Kidney (tissue), 14 donors: Measurements from ENCODE around the gene MAEA. TPM values are rescaled to one million over a fixed set of nuclear protein-coding genes. Genes with fewer than 3 reads are reported as not detected.

Source experiments
- DNase-seq, 5 donors: peaks; one replicate each; pipeline ENCODE4 v3.0.0-alpha.2; 2013 to 2020
- FAIRE-seq: peaks from 2 replicates; lab custom pipeline; 2012; peaks lifted over from hg19 to GRCh38; lab: Jason Lieb, UNC
- H3K27ac ChIP-seq, 2 donors: one replicate each; pipeline ENCODE4 v1.7.0; 2013; ENCODE audit warnings: low read depth in 2 of 2, low read length in 2 of 2, inconsistent platforms in 1 of 2
- H3K27me3 ChIP-seq: one replicate; pipeline ENCODE4 v1.7.1; 2013; ENCODE audit warnings: low read length, inconsistent platforms; ENCODE audit not compliant: control insufficient read depth, insufficient read depth
- H3K36me3 ChIP-seq, 3 donors: one replicate each; pipeline versions ENCODE4 v1.7.0 to v1.7.1; 2013; ENCODE audit warnings: low read length in 3 of 3, control low read depth in 1 of 3, inconsistent platforms in 1 of 3; ENCODE audit not compliant: insufficient read depth in 3 of 3, control insufficient read depth in 2 of 3
- H3K4me1 ChIP-seq, 3 donors: one replicate each; pipeline versions ENCODE4 v1.7.0 to v1.7.1; 2013; ENCODE audit warnings: low read length in 3 of 3, inconsistent platforms in 1 of 3, low read depth in 1 of 3; ENCODE audit not compliant: control insufficient read depth in 2 of 3, insufficient read depth in 2 of 3
- H3K4me3 ChIP-seq, 3 donors: one replicate each; pipeline versions ENCODE4 v1.7.0 to v1.8.1; 2013; ENCODE audit warnings: low read length in 3 of 3, control low read depth in 1 of 3, inconsistent platforms in 1 of 3
- H3K9ac ChIP-seq, 3 donors: one replicate each; pipeline versions ENCODE4 v1.7.0 to v1.7.1; 2013; ENCODE audit warnings: low read length in 3 of 3, control low read depth in 1 of 3, inconsistent platforms in 1 of 3
- H3K9me3 ChIP-seq, 3 donors: one replicate each; pipeline versions ENCODE4 v1.7.0 to v1.7.1; 2013; ENCODE audit warnings: low read length in 3 of 3, control low read depth in 1 of 3, inconsistent platforms in 1 of 3; ENCODE audit not compliant: control insufficient read depth in 2 of 3, insufficient read depth in 1 of 3
- CTCF ChIP-seq: IDR thresholded peaks from 3 replicates; pipeline ENCODE4 v1.5.1; 2012; ENCODE audit warnings: mild to moderate bottlenecking, moderate library complexity, borderline replicate concordance; ENCODE audit not compliant: insufficient read depth; ENCODE audit errors: extremely low read depth
- intact Hi-C: fragments of 100-400 bp; cut with DNase I; formaldehyde crosslinking; loops from one replicate; pipeline ENCODE4 v1.11.1; 2022
- polyA plus RNA-seq: library from polyadenylated mRNA; stranded (reverse); fragments of 350-450 nt; fragmentation: Illumina TruSeq; extraction: RNeasy Lipid Tissue Mini Kit (QIAGEN cat#74804); gene quantifications from one replicate; pipeline ENCODE4 v1.2.3, GENCODE V29; 2014; ENCODE audit warnings: low read depth, low replicate concordance; ENCODE audit not compliant: insufficient read depth
- total RNA-seq: library from RNA; stranded (reverse); fragmentation: NEBNext Ultra II Directional; extraction: Animal tissue kit (Norgen Biotek cat#: 25700); gene quantifications from one replicate; pipeline ENCODE4 v1.2.1, GENCODE V29; 2021
- donor health status: control.
- donor health status: control.
- donor health status: control.
- donor health status: control.
- donor health status: control.
- donor health status: DM: yes; HTN: yes; CAD: no.
- donor health status: Normal renal cell carcinoma (clear cell type).

The MAEA gene
- total and polyA plus RNA-seq, 2 donors from 2014 or later, result 65.0 to 75.2 TPM

GRCh38 chr4:1253831-1254230 lies 35.9 kb upstream of the MAEA start:
- no peak for DNase-seq
- no peak overlapping the region for H3K4me3 ChIP-seq
- no peak for FAIRE-seq
- no peak overlapping the region for H3K27ac ChIP-seq
- H3K9me3 ChIP-seq, result no peaks in the 10 kb centered on the region
- H3K27me3 ChIP-seq, result no peaks in the 10 kb centered on the region
- H3K4me1 ChIP-seq, result peaks cover 0 to 17% (median 11%) of the 10 kb centered on the region in 3 donors
- H3K36me3 ChIP-seq, result no peaks in the 10 kb centered on the region
- no peak overlapping the region for H3K9ac ChIP-seq
- intact Hi-C loops, result no loop called here
- TF ChIP-seq CTCF, result no peak

GRCh38 chr4:1255151-1255550 lies 34.5 kb upstream of the MAEA start:
- Histone ChIP-seq H3K4me3 (no peak overlapping the region), H3K9me3 (no peaks in the 10 kb centered on the region), H3K4me1 (peaks cover 0 to 13% (median 8%) of the 10 kb centered on the region in 3 donors), H3K9ac (no peak overlapping the region), H3K27me3 (no peaks in the 10 kb centered on the region), H3K36me3 (no peaks in the 10 kb centered on the region), H3K27ac (no peak overlapping the region)
- FAIRE-seq (no peak), DNase-seq (no peak)
- no peak for TF ChIP-seq CTCF
- intact Hi-C loops, result no loop called here

GRCh38 chr4:1255699-1256098 lies 34.0 kb upstream of the MAEA start:
- H3K9me3 ChIP-seq, result no peaks in the 10 kb centered on the region
- intact Hi-C loops, result no loop called here
- H3K36me3 ChIP-seq, result no peaks in the 10 kb centered on the region
- no peak for TF ChIP-seq CTCF
- H3K4me3 ChIP-seq, result no peak overlapping the region
- no peak for DNase-seq
- no peaks in the 10 kb centered on the region for H3K27me3 ChIP-seq
- H3K27ac ChIP-seq, result no peak overlapping the region
- no peak overlapping the region for H3K9ac ChIP-seq
- H3K4me1 ChIP-seq, result peaks cover 0 to 7% (median 2%) of the 10 kb centered on the region in 3 donors
- no peak for FAIRE-seq

GRCh38 chr4:1258457-1258856 lies 31.2 kb upstream of the MAEA start:
- H3K4me1 ChIP-seq, result no peaks in the 10 kb centered on the region
- no peak for DNase-seq
- no peak for FAIRE-seq
- intact Hi-C loops, result no loop called here
- H3K4me3 ChIP-seq, result no peak overlapping the region
- TF ChIP-seq CTCF, result no peak
- no peak overlapping the region for H3K9ac ChIP-seq
- no peaks in the 10 kb centered on the region for H3K36me3 ChIP-seq
- H3K27ac ChIP-seq, result no peak overlapping the region
- H3K27me3 ChIP-seq, result no peaks in the 10 kb centered on the region
- H3K9me3 ChIP-seq, result no peaks in the 10 kb centered on the region
